ENCODE measurements around the gene SEC31B.

- no peak for TF ChIP-seq CTCF (IDR thresholded peaks at IDR 0.05)
- TF ChIP-seq POLR2A (IDR thresholded peaks at IDR 0.05), result no peak
Measured at GRCh38 chr10:100551196-100551595, 31.5 kb upstream of the SEC31B start.

Measured in suprapubic skin (tissue), 3 donors.